IMR-90 (cell line): Measurements from ENCODE around the gene QSOX2. TPM values are rescaled to one million over a fixed set of nuclear protein-coding genes. Genes with fewer than 3 reads are reported as not detected.

ENCODE experiments used
- ATAC-seq: fragments of 200-7000 bp; cut with Tn5 transposase; 2 replicates; pipeline ENCODE4 v1.9.1; 2020; ENCODE audit warnings: low read depth, mild to moderate bottlenecking, moderate library complexity
- BruUV-seq: library from RNA; stranded (reverse); fragments of 400-500 nt; replicated peaks from 2 replicates; lab custom pipeline; 2021; lab: Mats Ljungman, UMichigan
- CTCF ChIA-PET: fragments of 300-600 bp; formaldehyde crosslinking; extraction: SDS; loops from one replicate; lab custom pipeline; 2021; ENCODE audit warnings: antibody characterized with exemption; lab: Yijun Ruan, JAX
- POLR2A ChIA-PET: fragments of 300-600 bp; sonication (Branson Sonifier 250); formaldehyde crosslinking; loops from one replicate; lab custom pipeline; 2022; ENCODE audit warnings: antibody characterized with exemption; ENCODE audit not compliant: unreplicated experiment; lab: Charles Lee
- DNase-seq: peaks from one replicate; pipeline ENCODE4 v3.0.0; 2013
- H2AFZ ChIP-seq: replicated peaks from 2 replicates; pipeline ENCODE3; 2013; ENCODE audit warnings: low read length, mild to moderate bottlenecking; ENCODE audit not compliant: poor library complexity
- H2AK5ac ChIP-seq: 2 replicates; pipeline ENCODE4 v1.6.1; 2013; ENCODE audit warnings: low read depth, low read length, inconsistent platforms
- H2AK9ac ChIP-seq: replicated peaks from 2 replicates; pipeline ENCODE3; 2013; ENCODE audit warnings: mild to moderate bottlenecking, low read depth, low read length, moderate library complexity; ENCODE audit not compliant: poor library complexity
- H2BK120ac ChIP-seq: 2 replicates; pipeline ENCODE4 v1.6.1; 2013; ENCODE audit warnings: low read depth, low read length, inconsistent platforms
- H2BK15ac ChIP-seq: 3 replicates; pipeline ENCODE4 v1.6.1; 2013; ENCODE audit warnings: low read depth, low read length, inconsistent platforms
- H2BK20ac ChIP-seq: 2 replicates; pipeline ENCODE4 v1.6.1; 2013; ENCODE audit warnings: low read depth, mild to moderate bottlenecking, inconsistent platforms, low read length, moderate library complexity
- H2BK5ac ChIP-seq: 2 replicates; pipeline ENCODE4 v1.6.1; 2013; ENCODE audit warnings: mild to moderate bottlenecking, low read depth, low read length, inconsistent platforms; ENCODE audit not compliant: poor library complexity, severe bottlenecking
- H3K14ac ChIP-seq: replicated peaks from 2 replicates; pipeline ENCODE4 v1.6.1; 2013; ENCODE audit warnings: low read depth, low read length, inconsistent platforms
- H3K18ac ChIP-seq: 2 replicates; pipeline ENCODE4 v1.6.1; 2013; ENCODE audit warnings: low read depth, low read length, control low read depth
- H3K23ac ChIP-seq: 2 replicates; pipeline ENCODE4 v1.6.1; 2013; ENCODE audit warnings: low read depth, low read length, inconsistent platforms
- H3K27ac ChIP-seq: 2 replicates; pipeline ENCODE4 v1.5.1; 2013; ENCODE audit warnings: mild to moderate bottlenecking, control low read depth, low read length; ENCODE audit not compliant: insufficient read depth
- H3K27me3 ChIP-seq: 2 replicates; pipeline ENCODE4 v1.6.1; 2013; ENCODE audit warnings: low read length; ENCODE audit not compliant: control insufficient read depth, insufficient read depth
- H3K36me3 ChIP-seq: 2 replicates; pipeline ENCODE4 v1.6.1; 2013; ENCODE audit warnings: low read length, mixed read lengths; ENCODE audit not compliant: control insufficient read depth, insufficient read depth
- H3K4ac ChIP-seq: 2 replicates; pipeline ENCODE4 v1.6.1; 2013; ENCODE audit warnings: low read depth, low read length, inconsistent platforms
- H3K4me1 ChIP-seq: 2 replicates; pipeline ENCODE4 v1.6.1; 2013; ENCODE audit warnings: low read length, mixed read lengths; ENCODE audit not compliant: control insufficient read depth, insufficient read depth
- H3K4me2 ChIP-seq: 2 replicates; pipeline ENCODE4 v1.6.1; 2013; ENCODE audit warnings: low read depth, mild to moderate bottlenecking, control low read depth, low read length, moderate library complexity
- H3K4me3 ChIP-seq: 2 replicates; pipeline ENCODE4 v1.5.1; 2013; ENCODE audit warnings: low read depth, mild to moderate bottlenecking, control low read depth, low read length, moderate library complexity; ENCODE audit not compliant: insufficient read depth
- H3K56ac ChIP-seq: 2 replicates; pipeline ENCODE4 v1.6.1; 2013; ENCODE audit warnings: low read length, inconsistent platforms; ENCODE audit not compliant: insufficient read depth; ENCODE audit errors: extremely low read depth
- H3K79me1 ChIP-seq, 2 experiments: 2 replicates each; pipeline ENCODE4 v1.6.1; 2013; ENCODE audit warnings: low read length in 2 of 2, inconsistent platforms in 1 of 2, low read depth in 1 of 2
- H3K9ac ChIP-seq: 2 replicates; pipeline ENCODE4 v1.6.1; 2013; ENCODE audit warnings: low read depth, low read length, control low read depth
- H3K9me1 ChIP-seq: 2 replicates; pipeline ENCODE4 v1.6.1; 2013; ENCODE audit warnings: low read length, inconsistent platforms; ENCODE audit not compliant: insufficient read depth
- H3K9me3 ChIP-seq: 2 replicates; pipeline ENCODE4 v1.6.1; 2013; ENCODE audit warnings: low read length; ENCODE audit not compliant: control insufficient read depth, insufficient read depth
- H4K20me1 ChIP-seq: 2 replicates; pipeline ENCODE4 v1.6.1; 2013; ENCODE audit warnings: low read length, inconsistent platforms; ENCODE audit not compliant: insufficient read depth
- H4K5ac ChIP-seq: 2 replicates; pipeline ENCODE4 v1.6.1; 2013; ENCODE audit warnings: mild to moderate bottlenecking, low read depth, low read length, control low read depth
- H4K8ac ChIP-seq, 2 experiments: 2 replicates each; pipeline ENCODE4 v1.6.1; 2013; ENCODE audit warnings: low read depth in 2 of 2, low read length in 2 of 2, control low read depth in 1 of 2, inconsistent platforms in 1 of 2
- H4K91ac ChIP-seq: 2 replicates; pipeline ENCODE4 v1.6.1; 2013; ENCODE audit warnings: low read depth, low read length, inconsistent platforms; ENCODE audit not compliant: insufficient read depth
- BHLHE40 ChIP-seq: fragments of 150-350 bp; IDR thresholded peaks from 2 replicates; pipeline ENCODE4 v1.6.1; 2016; ENCODE audit warnings: mild to moderate bottlenecking, low read depth, low read length
- CEBPB ChIP-seq: IDR thresholded peaks from 2 replicates; pipeline ENCODE4 v1.6.1; 2012; ENCODE audit warnings: low read depth, low read length, improper control_type of control experiment
- CHD1 ChIP-seq: IDR thresholded peaks from 2 replicates; pipeline ENCODE4 v1.6.1; 2012; ENCODE audit warnings: low read depth, low read length, improper control_type of control experiment
- FOS ChIP-seq: fragments of 150-350 bp; IDR thresholded peaks from 2 replicates; pipeline ENCODE4 v1.6.1; 2016; ENCODE audit warnings: low read depth, low read length
- MAZ ChIP-seq: IDR thresholded peaks from 2 replicates; pipeline ENCODE4 v1.6.1; 2012; ENCODE audit warnings: low read depth, mild to moderate bottlenecking, low read length, improper control_type of control experiment, moderate library complexity, borderline replicate concordance
- NFE2L2 ChIP-seq: fragments of 150-350 bp; IDR thresholded peaks from 2 replicates; pipeline ENCODE4 v1.6.1; 2016; ENCODE audit warnings: low read depth, mild to moderate bottlenecking, low read length
- RCOR1 ChIP-seq: IDR thresholded peaks from 2 replicates; pipeline ENCODE4 v1.6.1; 2012; ENCODE audit warnings: mild to moderate bottlenecking, low read length, improper control_type of control experiment; ENCODE audit not compliant: insufficient replicate concordance
- SMC3 ChIP-seq: fragments of 150-350 bp; IDR thresholded peaks from 2 replicates; pipeline ENCODE4 v1.6.1; 2016; ENCODE audit warnings: low read depth, mild to moderate bottlenecking, antibody characterized with exemption, low read length, moderate library complexity
- WGBS, 2 experiments: methylation state at CpG; one replicate each; pipeline versions ENCODE4 v1.1.5 to v1.1.7; 2013; ENCODE audit warnings: missing lambda C conversion rate in 2 of 2; ENCODE audit not compliant: insufficient read length in 1 of 2; ENCODE audit errors: extremely low coverage in 2 of 2; 5-methylcytosine and 5-hydroxymethylcytosine counted together
- dilution Hi-C: fragments of 300-500 bp; cut with HindIII; formaldehyde crosslinking; loops from one replicate; pipeline ENCODE4 v1.14.3; 2018; ENCODE audit warnings: low sequenced_read_pairs; ENCODE audit not compliant: unreplicated experiment
- in situ Hi-C: fragments of 300-500 bp; cut with MboI; formaldehyde crosslinking; loops from 3 replicates; pipeline ENCODE4 v1.14.3; 2019; ENCODE audit warnings: low sequenced_read_pairs, inconsistent platforms, mixed read lengths
- intact Hi-C: fragments of 100-400 bp; cut with micrococcal nuclease; formaldehyde crosslinking; loops from 2 replicates; pipeline ENCODE4 v1.10.0; 2022
- polyA plus RNA-seq, 3 experiments: library from polyadenylated mRNA; depleted of rRNA; stranded (reverse); fragments of >200 nt; gene quantifications; 2 replicates each; pipeline ENCODE4 v1.2.3, GENCODE V29; 2012; ENCODE audit warnings: low replicate concordance in 1 of 3
- total RNA-seq: library from RNA; depleted of rRNA; stranded (reverse); fragments of >200 nt; gene quantifications from 2 replicates; pipeline ENCODE4 v1.2.3, GENCODE V29; 2012
- TF ChIP-seq, protein P1 (sequence below): fragments of 150-350 bp; IDR thresholded peaks from 2 replicates; pipeline ENCODE4 v1.6.1; 2017; ENCODE audit warnings: mild to moderate bottlenecking, antibody characterized with exemption, low read length, low read depth
- TF ChIP-seq, protein P2 (sequence below): conservative IDR thresholded peaks from 2 replicates; pipeline ENCODE4 v1.5.1; 2012; ENCODE audit warnings: mild to moderate bottlenecking, low read depth, low read length, improper control_type of control experiment
- TF ChIP-seq, protein P3 (sequence below): fragments of 150-350 bp; IDR thresholded peaks from 2 replicates; pipeline ENCODE4 v1.6.1; 2016; ENCODE audit warnings: low read depth, mild to moderate bottlenecking, low read length, moderate library complexity, borderline replicate concordance

Gene QSOX2
- total and polyA plus RNA-seq, 2 of the 4 experiments (the other 2 are of a cell fraction), result 5.9 to 12.9 TPM

DNA sequence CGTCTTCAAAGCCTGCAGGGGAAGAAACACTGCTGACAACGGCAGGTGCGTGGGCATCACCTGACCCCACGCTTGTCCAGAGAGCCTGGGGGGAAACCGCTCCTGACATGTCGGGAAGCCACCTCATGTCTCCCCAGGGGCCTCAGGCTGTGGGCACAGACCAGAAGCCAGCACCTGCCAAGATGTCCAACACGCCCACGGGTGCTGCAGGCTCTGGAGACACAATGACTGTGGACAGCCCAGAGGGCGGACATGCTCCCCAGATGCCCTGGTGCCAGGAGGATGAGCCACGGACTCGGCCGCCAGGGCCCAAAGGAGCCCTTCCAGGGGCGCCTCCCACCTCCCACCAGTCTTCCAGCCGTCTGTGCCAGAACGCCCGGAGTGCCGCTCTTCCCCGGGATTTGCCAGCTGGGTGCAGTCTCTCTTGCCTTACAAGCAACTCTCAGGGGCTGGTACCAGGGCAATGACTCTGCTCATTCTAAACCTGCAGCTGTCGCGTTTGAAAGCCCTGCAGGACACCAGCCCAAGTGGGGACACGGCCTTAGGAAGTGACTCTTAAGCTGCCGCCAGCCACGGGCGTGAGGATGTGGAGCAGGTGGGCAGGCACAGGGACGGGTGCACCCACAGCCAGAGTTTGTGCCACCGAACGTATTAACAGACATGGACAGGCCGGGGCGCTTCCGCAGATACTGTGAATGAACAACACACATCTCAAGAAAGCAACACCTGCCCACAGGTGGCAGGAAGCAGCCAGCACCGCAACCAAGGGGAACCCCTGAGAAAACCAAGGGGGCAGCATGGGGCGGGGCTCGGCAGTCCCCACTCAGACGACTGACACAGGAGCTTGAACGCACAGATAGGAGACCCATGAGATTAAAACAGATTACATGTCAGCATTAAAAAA is 33.9 kb downstream of the QSOX2 start:
- DNase-seq (no peak), ATAC-seq (no peak)
- no TSS peak for BruUV-seq
- Histone ChIP-seq H3K56ac (no peak overlapping the region), H3K9me3 (0 out of 2 replicates have a peak, but pooled peaks cover 3% of the 10 kb centered on the region), H3K4ac (no peak overlapping the region), H2AK5ac (no peak overlapping the region), H2BK15ac (no peak overlapping the region), H3K79me1 (no peaks in the 10 kb centered on the region), H4K20me1 (no peaks in the 10 kb centered on the region; the same call in 1 of the 2 replicates), H3K9me1 (no peaks in the 10 kb centered on the region), H2BK120ac (no peak overlapping the region), H3K4me1 (no peaks in the 10 kb centered on the region), H3K4me3 (no peak overlapping the region), H3K9ac (no peak overlapping the region), H3K14ac (no peak overlapping the region), H2BK5ac (no peak overlapping the region), H2BK20ac (no peak overlapping the region), H2AFZ (no peak overlapping the region), H2AK9ac (no peak overlapping the region), H3K27me3 (no peaks in the 10 kb centered on the region), H3K4me2 (no peak overlapping the region), H3K27ac (no peak overlapping the region), H4K91ac (no peak overlapping the region), H4K5ac (no peak overlapping the region), H3K36me3 (peaks cover 16% of the 10 kb centered on the region), H3K23ac (no peak overlapping the region), H4K8ac (no peak overlapping the region), H3K18ac (no peak overlapping the region)
- in situ Hi-C loops (no loop called here), dilution Hi-C loops (no loop called here), intact Hi-C loops (no loop called here)
- CTCF ChIA-PET, result no interaction called here
- POLR2A ChIA-PET, result no interaction called here
- TF ChIP-seq RCOR1 (no peak), SMC3 (no peak), NFE2L2 (no peak), BHLHE40 (no peak), MAZ (no peak), CEBPB (no peak), FOS (no peak), CHD1 (no peak)
- TF ChIP-seq, protein P1, sequence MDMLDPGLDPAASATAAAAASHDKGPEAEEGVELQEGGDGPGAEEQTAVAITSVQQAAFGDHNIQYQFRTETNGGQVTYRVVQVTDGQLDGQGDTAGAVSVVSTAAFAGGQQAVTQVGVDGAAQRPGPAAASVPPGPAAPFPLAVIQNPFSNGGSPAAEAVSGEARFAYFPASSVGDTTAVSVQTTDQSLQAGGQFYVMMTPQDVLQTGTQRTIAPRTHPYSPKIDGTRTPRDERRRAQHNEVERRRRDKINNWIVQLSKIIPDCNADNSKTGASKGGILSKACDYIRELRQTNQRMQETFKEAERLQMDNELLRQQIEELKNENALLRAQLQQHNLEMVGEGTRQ, result no peak
- TF ChIP-seq, protein P2, sequence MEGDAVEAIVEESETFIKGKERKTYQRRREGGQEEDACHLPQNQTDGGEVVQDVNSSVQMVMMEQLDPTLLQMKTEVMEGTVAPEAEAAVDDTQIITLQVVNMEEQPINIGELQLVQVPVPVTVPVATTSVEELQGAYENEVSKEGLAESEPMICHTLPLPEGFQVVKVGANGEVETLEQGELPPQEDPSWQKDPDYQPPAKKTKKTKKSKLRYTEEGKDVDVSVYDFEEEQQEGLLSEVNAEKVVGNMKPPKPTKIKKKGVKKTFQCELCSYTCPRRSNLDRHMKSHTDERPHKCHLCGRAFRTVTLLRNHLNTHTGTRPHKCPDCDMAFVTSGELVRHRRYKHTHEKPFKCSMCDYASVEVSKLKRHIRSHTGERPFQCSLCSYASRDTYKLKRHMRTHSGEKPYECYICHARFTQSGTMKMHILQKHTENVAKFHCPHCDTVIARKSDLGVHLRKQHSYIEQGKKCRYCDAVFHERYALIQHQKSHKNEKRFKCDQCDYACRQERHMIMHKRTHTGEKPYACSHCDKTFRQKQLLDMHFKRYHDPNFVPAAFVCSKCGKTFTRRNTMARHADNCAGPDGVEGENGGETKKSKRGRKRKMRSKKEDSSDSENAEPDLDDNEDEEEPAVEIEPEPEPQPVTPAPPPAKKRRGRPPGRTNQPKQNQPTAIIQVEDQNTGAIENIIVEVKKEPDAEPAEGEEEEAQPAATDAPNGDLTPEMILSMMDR, result no peak
- TF ChIP-seq, protein P3, sequence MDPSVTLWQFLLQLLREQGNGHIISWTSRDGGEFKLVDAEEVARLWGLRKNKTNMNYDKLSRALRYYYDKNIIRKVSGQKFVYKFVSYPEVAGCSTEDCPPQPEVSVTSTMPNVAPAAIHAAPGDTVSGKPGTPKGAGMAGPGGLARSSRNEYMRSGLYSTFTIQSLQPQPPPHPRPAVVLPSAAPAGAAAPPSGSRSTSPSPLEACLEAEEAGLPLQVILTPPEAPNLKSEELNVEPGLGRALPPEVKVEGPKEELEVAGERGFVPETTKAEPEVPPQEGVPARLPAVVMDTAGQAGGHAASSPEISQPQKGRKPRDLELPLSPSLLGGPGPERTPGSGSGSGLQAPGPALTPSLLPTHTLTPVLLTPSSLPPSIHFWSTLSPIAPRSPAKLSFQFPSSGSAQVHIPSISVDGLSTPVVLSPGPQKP, result no peak
- 91% methylated on average over 17 of the region's 35 CpGs; no CpG with 5 or more reads in 1 of the 2 experiments for WGBS, 2 experiments
